Panc1 (cell line): ENCODE data around the gene KAZN. TPM values are rescaled to one million over a fixed set of nuclear protein-coding genes. Genes with fewer than 3 reads are reported as not detected.

Experiments used
- ATAC-seq: fragments of 200-7000 bp; cut with Tn5 transposase; 2 replicates; pipeline ENCODE4 v1.9.1; 2020; ENCODE audit warnings: mild to moderate bottlenecking, moderate library complexity
- BruUV-seq: library from RNA; stranded (reverse); fragments of 400-500 nt; replicated peaks from 2 replicates; lab custom pipeline; 2021; lab: Mats Ljungman, UMichigan
- CTCF ChIA-PET: fragments of 300-600 bp; sonication (Branson Sonifier 250); formaldehyde crosslinking; loops from one replicate; lab custom pipeline; 2022; ENCODE audit warnings: antibody characterized with exemption; lab: Charles Lee
- POLR2A ChIA-PET: fragments of 300-600 bp; sonication (Branson Sonifier 250); formaldehyde crosslinking; loops from one replicate; lab custom pipeline; 2022; ENCODE audit warnings: antibody characterized with exemption; lab: Charles Lee
- DNase-seq: peaks from one replicate; pipeline ENCODE4 v3.0.0-alpha.2; 2010; ENCODE audit warnings: low read depth, low spot score
- H3K27ac ChIP-seq: 2 replicates; pipeline ENCODE4 v1.5.1; 2011; ENCODE audit warnings: mild to moderate bottlenecking, low read length, inconsistent platforms
- H3K27me3 ChIP-seq: fragments of 200-500 bp; sonication (Bioruptor generic); 2 replicates; pipeline ENCODE4 v1.6.0; 2014; ENCODE audit warnings: low read length, inconsistent platforms; ENCODE audit not compliant: control insufficient read depth, insufficient read depth
- H3K36me3 ChIP-seq: fragments of 200-500 bp; sonication (Bioruptor generic); 2 replicates; pipeline ENCODE4 v1.5.1; 2014; ENCODE audit warnings: inconsistent platforms, mild to moderate bottlenecking, low read length, moderate library complexity; ENCODE audit not compliant: control insufficient read depth, insufficient read depth
- H3K4me1 ChIP-seq: 2 replicates; pipeline ENCODE4 v1.5.1; 2011; ENCODE audit warnings: inconsistent platforms, mild to moderate bottlenecking, low read length, moderate library complexity; ENCODE audit not compliant: control insufficient read depth, insufficient read depth
- H3K4me3 ChIP-seq, 2 experiments: 2 replicates each; pipeline ENCODE4 v1.5.1; 2011 to 2012; ENCODE audit warnings: low read depth in 2 of 2, low read length in 2 of 2, mild to moderate bottlenecking in 2 of 2, inconsistent platforms in 1 of 2, moderate library complexity in 1 of 2
- H3K9me3 ChIP-seq: fragments of 200-500 bp; sonication (Bioruptor generic); 2 replicates; pipeline ENCODE4 v1.5.1; 2014; ENCODE audit warnings: low read depth, mild to moderate bottlenecking, inconsistent platforms, low read length, moderate library complexity; ENCODE audit not compliant: control insufficient read depth, insufficient read depth
- POLR2AphosphoS5 ChIP-seq: IDR thresholded peaks from 2 replicates; pipeline ENCODE4 v1.6.1; 2012; ENCODE audit warnings: mild to moderate bottlenecking, low read depth, low read length, moderate library complexity
- SIN3A ChIP-seq: IDR thresholded peaks from 2 replicates; pipeline ENCODE4 v1.6.1; 2012; ENCODE audit warnings: low read depth, mild to moderate bottlenecking, low read length, moderate library complexity, borderline replicate concordance; ENCODE audit not compliant: insufficient read depth
- TCF7L2 ChIP-seq: IDR thresholded peaks from 2 replicates; pipeline ENCODE4 v1.6.1; 2011; ENCODE audit warnings: mild to moderate bottlenecking, low read depth, low read length, inconsistent platforms
- in situ Hi-C: cut with HindIII; loops from 2 replicates; pipeline ENCODE4 v1.10.0; 2016; ENCODE audit warnings: low sequenced_read_pairs, low pct_unique_long_range_greater_than_20kb
- intact Hi-C: fragments of 100-400 bp; cut with micrococcal nuclease; formaldehyde crosslinking; loops from one replicate; pipeline ENCODE4 v1.10.0; 2022; ENCODE audit not compliant: unreplicated experiment
- total RNA-seq: library from RNA; stranded (reverse); gene quantifications from one replicate; pipeline ENCODE4 v1.2.1, GENCODE V29; 2021; ENCODE audit not compliant: unreplicated experiment
- TF ChIP-seq, protein P1 (sequence below), 2 experiments: IDR thresholded peaks; 2 replicates each; pipeline ENCODE4 v1.6.1; 2011 to 2012; ENCODE audit warnings: low read depth in 2 of 2, control low read depth in 1 of 2, low read length in 1 of 2, mild to moderate bottlenecking in 1 of 2, moderate library complexity in 1 of 2; ENCODE audit not compliant: insufficient read depth in 1 of 2
- TF ChIP-seq, protein P2 (sequence below): fragments of 450-650 bp; IDR thresholded peaks from 2 replicates; pipeline ENCODE4 v1.5.1; 2017; ENCODE audit warnings: mild to moderate bottlenecking

Gene KAZN
- total RNA-seq, 1 experiment from 2014 or later, result 6.6 TPM

DNA sequence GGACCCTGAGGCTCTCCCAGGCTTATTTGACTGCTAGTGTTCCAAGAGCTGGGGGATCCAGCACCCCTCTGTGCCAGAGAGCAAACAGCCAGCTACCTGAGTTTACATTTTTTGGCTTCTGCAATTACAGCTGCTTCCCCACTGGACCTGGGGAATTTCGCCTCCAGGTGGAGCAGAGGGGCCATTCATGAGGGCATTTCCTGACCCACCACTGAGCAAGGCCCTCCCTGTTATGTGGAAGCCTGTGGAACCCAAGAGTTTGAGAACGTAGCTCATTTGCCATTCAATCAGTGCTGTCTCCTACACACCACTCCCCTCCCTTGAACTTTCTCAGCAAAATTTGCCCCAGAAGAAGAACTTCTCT is 512.4 kb downstream of the KAZN start:
- intact Hi-C loops (no loop called here), in situ Hi-C loops (no loop called here)
- no TSS peak for BruUV-seq
- no peak for DNase-seq
- TF ChIP-seq, protein P1, sequence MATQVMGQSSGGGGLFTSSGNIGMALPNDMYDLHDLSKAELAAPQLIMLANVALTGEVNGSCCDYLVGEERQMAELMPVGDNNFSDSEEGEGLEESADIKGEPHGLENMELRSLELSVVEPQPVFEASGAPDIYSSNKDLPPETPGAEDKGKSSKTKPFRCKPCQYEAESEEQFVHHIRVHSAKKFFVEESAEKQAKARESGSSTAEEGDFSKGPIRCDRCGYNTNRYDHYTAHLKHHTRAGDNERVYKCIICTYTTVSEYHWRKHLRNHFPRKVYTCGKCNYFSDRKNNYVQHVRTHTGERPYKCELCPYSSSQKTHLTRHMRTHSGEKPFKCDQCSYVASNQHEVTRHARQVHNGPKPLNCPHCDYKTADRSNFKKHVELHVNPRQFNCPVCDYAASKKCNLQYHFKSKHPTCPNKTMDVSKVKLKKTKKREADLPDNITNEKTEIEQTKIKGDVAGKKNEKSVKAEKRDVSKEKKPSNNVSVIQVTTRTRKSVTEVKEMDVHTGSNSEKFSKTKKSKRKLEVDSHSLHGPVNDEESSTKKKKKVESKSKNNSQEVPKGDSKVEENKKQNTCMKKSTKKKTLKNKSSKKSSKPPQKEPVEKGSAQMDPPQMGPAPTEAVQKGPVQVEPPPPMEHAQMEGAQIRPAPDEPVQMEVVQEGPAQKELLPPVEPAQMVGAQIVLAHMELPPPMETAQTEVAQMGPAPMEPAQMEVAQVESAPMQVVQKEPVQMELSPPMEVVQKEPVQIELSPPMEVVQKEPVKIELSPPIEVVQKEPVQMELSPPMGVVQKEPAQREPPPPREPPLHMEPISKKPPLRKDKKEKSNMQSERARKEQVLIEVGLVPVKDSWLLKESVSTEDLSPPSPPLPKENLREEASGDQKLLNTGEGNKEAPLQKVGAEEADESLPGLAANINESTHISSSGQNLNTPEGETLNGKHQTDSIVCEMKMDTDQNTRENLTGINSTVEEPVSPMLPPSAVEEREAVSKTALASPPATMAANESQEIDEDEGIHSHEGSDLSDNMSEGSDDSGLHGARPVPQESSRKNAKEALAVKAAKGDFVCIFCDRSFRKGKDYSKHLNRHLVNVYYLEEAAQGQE (IDR thresholded peaks at IDR 0.05; ENCODE audit: insufficient read depth in 1 of 2, low read depth in 2 of 2, low read length in 1 of 2), result no peak
- TF ChIP-seq TCF7L2 (no peak), SIN3A (no peak), POLR2AphosphoS5 (no peak)
- TF ChIP-seq, protein P2, sequence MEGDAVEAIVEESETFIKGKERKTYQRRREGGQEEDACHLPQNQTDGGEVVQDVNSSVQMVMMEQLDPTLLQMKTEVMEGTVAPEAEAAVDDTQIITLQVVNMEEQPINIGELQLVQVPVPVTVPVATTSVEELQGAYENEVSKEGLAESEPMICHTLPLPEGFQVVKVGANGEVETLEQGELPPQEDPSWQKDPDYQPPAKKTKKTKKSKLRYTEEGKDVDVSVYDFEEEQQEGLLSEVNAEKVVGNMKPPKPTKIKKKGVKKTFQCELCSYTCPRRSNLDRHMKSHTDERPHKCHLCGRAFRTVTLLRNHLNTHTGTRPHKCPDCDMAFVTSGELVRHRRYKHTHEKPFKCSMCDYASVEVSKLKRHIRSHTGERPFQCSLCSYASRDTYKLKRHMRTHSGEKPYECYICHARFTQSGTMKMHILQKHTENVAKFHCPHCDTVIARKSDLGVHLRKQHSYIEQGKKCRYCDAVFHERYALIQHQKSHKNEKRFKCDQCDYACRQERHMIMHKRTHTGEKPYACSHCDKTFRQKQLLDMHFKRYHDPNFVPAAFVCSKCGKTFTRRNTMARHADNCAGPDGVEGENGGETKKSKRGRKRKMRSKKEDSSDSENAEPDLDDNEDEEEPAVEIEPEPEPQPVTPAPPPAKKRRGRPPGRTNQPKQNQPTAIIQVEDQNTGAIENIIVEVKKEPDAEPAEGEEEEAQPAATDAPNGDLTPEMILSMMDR, result no peak
- ChIA-PET CTCF (interaction anchor here (0.6 kb wide), 1 partner anchor 1585 kb away, joined by 4 read pairs; no protein-coding TSS in a partner anchor), POLR2A (no interaction called here)
- Histone ChIP-seq H3K27me3 (no peaks in the 10 kb centered on the region), H3K4me1 (no peaks in the 10 kb centered on the region), H3K9me3 (no peaks in the 10 kb centered on the region), H3K27ac (no peak overlapping the region), H3K4me3 (no peak overlapping the region), H3K36me3 (no peaks in the 10 kb centered on the region)
- ATAC-seq, result no peak

DNA sequence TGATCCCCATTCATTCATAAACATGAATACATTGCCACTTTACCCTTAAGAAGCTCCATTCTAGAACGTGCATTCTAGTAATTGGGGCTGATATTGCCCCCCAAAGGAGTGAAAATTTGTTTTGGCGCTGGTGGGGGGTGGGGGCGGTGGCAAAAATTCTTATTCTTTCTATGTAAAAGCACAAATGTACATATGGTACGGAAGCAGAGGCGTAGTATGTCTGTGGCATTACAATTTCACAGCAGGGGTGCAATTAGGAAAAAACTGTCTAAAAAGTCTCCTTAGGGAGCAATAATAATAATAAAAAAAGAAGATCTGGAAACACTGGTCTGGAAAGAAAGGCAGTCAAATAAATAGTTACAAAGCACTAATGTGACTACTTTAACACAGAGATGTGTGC is 514.7 kb downstream of the KAZN start:
- TF ChIP-seq TCF7L2 (no peak), POLR2AphosphoS5 (no peak)
- TF ChIP-seq, protein P1 (IDR thresholded peaks at IDR 0.05; ENCODE audit: insufficient read depth in 1 of 2, low read depth in 2 of 2, low read length in 1 of 2), result no peak
- TF ChIP-seq, protein P2, result no peak
- BruUV-seq, result no TSS peak
- ChIA-PET CTCF (no interaction called here), POLR2A (no interaction called here)
- Histone ChIP-seq H3K4me1 (no peaks in the 10 kb centered on the region), H3K4me3 (no peak overlapping the region), H3K9me3 (no peaks in the 10 kb centered on the region), H3K27ac (no peak overlapping the region), H3K27me3 (no peaks in the 10 kb centered on the region), H3K36me3 (no peaks in the 10 kb centered on the region)
- intact Hi-C loops (no loop called here), in situ Hi-C loops (no loop called here)
- ATAC-seq (no peak), DNase-seq (no peak)
